Thymus (tissue), 11 donors: ENCODE data around the gene SLC4A5. TPM values are rescaled to one million over a fixed set of nuclear protein-coding genes. Genes with fewer than 3 reads are reported as not detected.

ENCODE experiments used
- DNase-seq, 9 donors: peaks; one replicate each; pipeline ENCODE4 v3.0.0-alpha.2; 2013; ENCODE audit warnings: low spot score in 9 of 9, low read depth in 6 of 9, missing footprints in 1 of 9
- H3K27ac ChIP-seq, 2 donors: one replicate each; pipeline ENCODE4 v1.5.1; 2013; ENCODE audit warnings: control low read depth in 1 of 2, low read depth in 1 of 2, low read length in 1 of 2, mild to moderate bottlenecking in 1 of 2, moderate library complexity in 1 of 2
- H3K27me3 ChIP-seq, 2 donors: one replicate each; pipeline ENCODE4 v1.5.1; 2013; ENCODE audit warnings: low read length in 1 of 2; ENCODE audit not compliant: control insufficient read depth in 2 of 2, insufficient read depth in 1 of 2
- H3K36me3 ChIP-seq, 2 donors: one replicate each; pipeline ENCODE4 v1.5.1; 2013; ENCODE audit warnings: low read length in 1 of 2, mild to moderate bottlenecking in 1 of 2, moderate library complexity in 1 of 2; ENCODE audit not compliant: control insufficient read depth in 2 of 2, insufficient read depth in 2 of 2
- H3K4me1 ChIP-seq, 2 donors: one replicate each; pipeline ENCODE4 v1.5.1; 2013; ENCODE audit warnings: low read length in 2 of 2; ENCODE audit not compliant: control insufficient read depth in 2 of 2, insufficient read depth in 2 of 2
- H3K4me3 ChIP-seq, 2 donors: one replicate each; pipeline ENCODE4 v1.5.1; 2013; ENCODE audit warnings: low read length in 2 of 2, control low read depth in 1 of 2, mild to moderate bottlenecking in 1 of 2
- H3K9me3 ChIP-seq, 2 donors: one replicate each; pipeline ENCODE4 v1.5.1; 2013; ENCODE audit warnings: low read length in 1 of 2, mild to moderate bottlenecking in 1 of 2; ENCODE audit not compliant: control insufficient read depth in 2 of 2, insufficient read depth in 1 of 2
- WGBS: extraction: QIAGEN DNeasy Blood & Tissue Kit; methylation state at CpG from one replicate; pipeline ENCODE4 v1.1.7; 2013; 5-methylcytosine and 5-hydroxymethylcytosine counted together
- polyA plus RNA-seq: library from polyadenylated mRNA; stranded (reverse); fragments of 200-250 nt; gene quantifications from one replicate; pipeline ENCODE4 v1.2.3, GENCODE V29; 2013
- total RNA-seq: library from RNA; stranded (reverse); fragments of 120-200 nt; gene quantifications from one replicate; pipeline ENCODE4 v1.2.4, GENCODE V29; 2013
- donor health status: healthy.

SLC4A5 gene
- total and polyA plus RNA-seq, 2 donors: 0.85 to 2.5 TPM

GRCh38 chr2:74186038-74186437 lies 157.2 kb downstream of the SLC4A5 start:
- Histone ChIP-seq H3K9me3 (no peaks in the 10 kb centered on the region), H3K27ac (no peak overlapping the region), H3K4me3 (no peak overlapping the region), H3K36me3 (no peaks in the 10 kb centered on the region), H3K27me3 (no peaks in the 10 kb centered on the region), H3K4me1 (peaks cover 0 to 8% of the 10 kb centered on the region in 2 donors)
- WGBS: 67% methylated on average over 9 of the region's 9 CpGs
- peak in 1 of 9 donors; percentile 47 for DNase-seq

- Histone ChIP-seq H3K27ac (no peak overlapping the region), H3K4me1 (peaks cover 5 to 12% of the 10 kb centered on the region in 2 donors), H3K36me3 (no peaks in the 10 kb centered on the region), H3K27me3 (no peaks in the 10 kb centered on the region), H3K4me3 (no peak overlapping the region), H3K9me3 (no peaks in the 10 kb centered on the region)
- DNase-seq: no peak
- WGBS: 97% methylated on average over 2 of the region's 2 CpGs
Measured at GRCh38 chr2:74183878-74184277, 159.3 kb downstream of the SLC4A5 start.

- peak in 1 of 9 donors; percentile 45 for DNase-seq
- peaks cover 0 to 4% of the 10 kb centered on the region in 2 donors for H3K36me3 ChIP-seq
- no peaks in the 10 kb centered on the region for H3K27me3 ChIP-seq
- no peak overlapping the region for H3K27ac ChIP-seq
- no peak overlapping the region for H3K4me3 ChIP-seq
- peaks cover 0 to 8% of the 10 kb centered on the region in 2 donors for H3K9me3 ChIP-seq
- H3K4me1 ChIP-seq: peaks cover 5 to 10% of the 10 kb centered on the region in 2 donors
- 9% methylated on average over 7 of the region's 7 CpGs for WGBS
Measured at GRCh38 chr2:74181739-74182138, 161.5 kb downstream of the SLC4A5 start.

GRCh38 chr2:74179063-74179865 lies 164.0 kb downstream of the SLC4A5 start:
- DNase-seq: peak in 1 of 9 donors; percentile 13
- H3K36me3 ChIP-seq: peaks cover 0 to 6% of the 10 kb centered on the region in 2 donors
- peaks cover 0 to 8% of the 10 kb centered on the region in 2 donors for H3K9me3 ChIP-seq
- peak overlapping the region; percentile 77 to 87 for H3K4me3 ChIP-seq
- WGBS: 58% methylated on average over 25 of the region's 25 CpGs
- peaks cover 5 to 10% of the 10 kb centered on the region in 2 donors for H3K4me1 ChIP-seq
- no peaks in the 10 kb centered on the region for H3K27me3 ChIP-seq
- peak overlapping the region; percentile 75 to 98 for H3K27ac ChIP-seq

GRCh38 chr2:74178211-74179062 lies 164.8 kb downstream of the SLC4A5 start, which contains the start of gene MOB1A:
Gene MOB1A, minus strand, starts transcription at chr2:74178879. Its CDS starts 205 bp downstream, at chr2:74178674.
- WGBS: under 1% methylated on average over 84 of the region's 84 CpGs
- peaks cover 5 to 10% of the 10 kb centered on the region in 2 donors for H3K4me1 ChIP-seq
- peaks cover 0 to 6% of the 10 kb centered on the region in 2 donors for H3K36me3 ChIP-seq

GRCh38 chr2:74177696-74178095 lies 165.5 kb downstream of the SLC4A5 start:
- Histone ChIP-seq H3K27ac (peak overlapping the region in 1 of 2 donors; percentile 98), H3K4me3 (peak overlapping the region; percentile 77 to 87), H3K27me3 (no peaks in the 10 kb centered on the region), H3K36me3 (peaks cover 0 to 6% of the 10 kb centered on the region in 2 donors), H3K9me3 (peaks cover 0 to 8% of the 10 kb centered on the region in 2 donors), H3K4me1 (peaks cover 5 to 10% of the 10 kb centered on the region in 2 donors)
- DNase-seq: no peak

More at GRCh38 chr2:74178211-74179062, 164.8 kb downstream of the SLC4A5 start, which contains the start of gene MOB1A:
- H3K4me3 ChIP-seq: peak within 1 kb of the TSS; percentile 77 to 87
- no peaks in the 10 kb centered on the region for H3K27me3 ChIP-seq
- peak; percentile 94 to 99 (median 98) for DNase-seq
- H3K27ac ChIP-seq: peak within 1 kb of the TSS; percentile 97 to 98
- peaks cover 0 to 8% of the 10 kb centered on the region in 2 donors for H3K9me3 ChIP-seq

- Histone ChIP-seq H3K4me3 (no peak overlapping the region), H3K36me3 (peaks cover 17 to 33% of the 10 kb centered on the region in 2 donors), H3K27me3 (no peaks in the 10 kb centered on the region), H3K27ac (no peak overlapping the region), H3K9me3 (peaks cover 0 to 8% of the 10 kb centered on the region in 2 donors), H3K4me1 (peaks cover 5% of the 10 kb centered on the region in 2 donors)
- DNase-seq: no peak
- WGBS: 93% methylated on average over 1 of the region's 1 CpG
Measured at GRCh38 chr2:74174909-74175308, 168.3 kb downstream of the SLC4A5 start.

GRCh38 chr2:74168739-74169138 lies 174.5 kb downstream of the SLC4A5 start:
- no peaks in the 10 kb centered on the region for H3K27me3 ChIP-seq
- H3K9me3 ChIP-seq: peaks cover 3% of the 10 kb centered on the region in 2 donors
- H3K36me3 ChIP-seq: peaks cover 47 to 82% of the 10 kb centered on the region in 2 donors
- H3K27ac ChIP-seq: no peak overlapping the region
- no peak overlapping the region for H3K4me3 ChIP-seq
- 92% methylated on average over 2 of the region's 2 CpGs for WGBS
- no peaks in the 10 kb centered on the region for H3K4me1 ChIP-seq
- no peak for DNase-seq
